HG03108 (cell line): ENCODE measurements around the gene UNC5A.

Experiments
- ATAC-seq: cut with Tn5 transposase; IDR thresholded peaks from one replicate; pipeline ENCODE4 v1.9.1; 2021; ENCODE audit warnings: moderate library complexity; ENCODE audit not compliant: unreplicated experiment

Gene UNC5A

GRCh38 chr5:176878463-176878862 is 68.1 kb downstream of the UNC5A start:
- ATAC-seq = no peak

GRCh38 chr5:176878906-176879662 is 68.7 kb downstream of the UNC5A start:
- ATAC-seq = no peak

GRCh38 chr5:176879663-176880361 is 69.5 kb downstream of the UNC5A start:
- ATAC-seq = no peak

GRCh38 chr5:176880366-176881020 is 70.1 kb downstream of the UNC5A start:
- ATAC-seq = no peak

GRCh38 chr5:176881021-176881749 is 70.8 kb downstream of the UNC5A start:
- no peak for ATAC-seq

GRCh38 chr5:176881816-176882566 is 71.6 kb downstream of the UNC5A start:
- ATAC-seq = no peak

- ATAC-seq = no peak
Measured at GRCh38 chr5:176882567-176882903, 72.2 kb downstream of the UNC5A start.

- ATAC-seq = no peak
Measured at GRCh38 chr5:176883700-176884570, 73.6 kb downstream of the UNC5A start.

GRCh38 chr5:176884571-176884890 is 74.2 kb downstream of the UNC5A start:
- no peak for ATAC-seq

GRCh38 chr5:176886336-176887251 is 76.2 kb downstream of the UNC5A start:
- ATAC-seq = no peak

GRCh38 chr5:176887252-176887849 is 77.0 kb downstream of the UNC5A start:
- ATAC-seq = no peak

- no peak for ATAC-seq
Measured at GRCh38 chr5:176888016-176888864, 77.9 kb downstream of the UNC5A start.

- ATAC-seq = no peak
Measured at GRCh38 chr5:176888865-176889165, 78.5 kb downstream of the UNC5A start.

- no peak for ATAC-seq
Measured at GRCh38 chr5:176889321-176890280, 79.2 kb downstream of the UNC5A start.

- no peak for ATAC-seq
Measured at GRCh38 chr5:176890455-176891330, 80.3 kb downstream of the UNC5A start.
